Measurements from ENCODE around the gene ATOSB. TPM values are rescaled to one million over a fixed set of nuclear protein-coding genes. Genes with fewer than 3 reads are reported as not detected.
A peak's percentile ranks its signal among the peaks of the same experiment; 100 is the strongest.
"Not testable (repeated sequence)": the region's sequence is repeated elsewhere in the genome, so short reads cannot be mapped to it uniquely, and the experiment has no call there.

Gene ATOSB
- total RNA-seq: 10 to 100 TPM; 24.6 to 26.8 TPM

- H3K36me3 Mint-ChIP-seq (ENCODE audit: low read depth): peaks cover 6% of the 10 kb centered on the region
- H3K9me3 Mint-ChIP-seq: no peaks in the 10 kb centered on the region
- peak; percentile 96 for DNase-seq
- CTCF ChIA-PET: interaction anchor here (0.8 to 5.1 kb wide), 14 partner anchors 12 to 488 kb away, joined by 3 to 69 read pairs (median 5); partner anchors contain the start of genes FANCG, PIGO, STOML2 and VCP
- peak within 1 kb of the TSS; percentile 98 for H3K4me3 Mint-ChIP-seq
- no peaks in the 10 kb centered on the region for H3K27me3 Mint-ChIP-seq
- H3K4me1 Mint-ChIP-seq: peaks cover 46% of the 10 kb centered on the region
- POLR2A ChIA-PET: interaction anchor here (0.9 to 4.7 kb wide), 9 partner anchors 13 to 216 kb away, joined by 3 to 50 read pairs (median 6); partner anchors contain the start of genes DNAJB5, FANCG, PIGO and STOML2
- H3K27ac Mint-ChIP-seq: peak within 1 kb of the TSS; percentile 92
These were observed at the start of gene ATOSB for GRCh38 chr9:35115680-35116538. TSS of gene ATOSB (minus strand) at chr9:35115862. CDS start at chr9:35108274, 7,588 bp downstream.

GRCh38 chr9:35164711-35165110 is 49.0 kb upstream of the ATOSB start:
- Mint-ChIP-seq H3K4me3 (no peak overlapping the region), H3K36me3 (ENCODE audit: low read depth) (no peaks in the 10 kb centered on the region), H3K4me1 (peaks cover 11% of the 10 kb centered on the region), H3K27ac (no peak overlapping the region), H3K27me3 (peaks cover 17% of the 10 kb centered on the region), H3K9me3 (no peaks in the 10 kb centered on the region)
- DNase-seq: no peak
- ChIA-PET CTCF (interaction anchor here (0.7 kb wide), 1 partner anchor 180 kb away, joined by 5 read pairs; no protein-coding TSS in a partner anchor), POLR2A (no interaction called here)

- ChIA-PET POLR2A (no interaction called here), CTCF (interaction anchor here (0.7 to 2.3 kb wide), 2 partner anchors 315 to 803 kb away, joined by 3 to 6 read pairs; no protein-coding TSS in a partner anchor)
- Mint-ChIP-seq H3K27ac (no peak overlapping the region), H3K9me3 (no peaks in the 10 kb centered on the region), H3K4me3 (no peak overlapping the region), H3K36me3 (ENCODE audit: low read depth) (no peaks in the 10 kb centered on the region), H3K27me3 (peaks cover 17% of the 10 kb centered on the region), H3K4me1 (peaks cover 12% of the 10 kb centered on the region)
- DNase-seq: no peak
These were observed 47.8 kb upstream of the ATOSB start for GRCh38 chr9:35163413-35163812.

GRCh38 chr9:35162605-35163315 is 47.1 kb upstream of the ATOSB start:
- DNase-seq: no peak
- Mint-ChIP-seq H3K27ac (no peak overlapping the region), H3K4me1 (peaks cover 12% of the 10 kb centered on the region), H3K9me3 (no peaks in the 10 kb centered on the region), H3K36me3 (ENCODE audit: low read depth) (no peaks in the 10 kb centered on the region), H3K27me3 (peaks cover 17% of the 10 kb centered on the region), H3K4me3 (peak overlapping the region; percentile 82)
- ChIA-PET POLR2A (no interaction called here), CTCF (interaction anchor here (0.7 to 2.3 kb wide), 5 partner anchors 47 to 804 kb away, joined by 3 to 6 read pairs (median 3); partner anchors contain the start of gene ATOSB)

GRCh38 chr9:35161713-35162604 is 46.3 kb upstream of the ATOSB start, which contains the start of gene UNC13B:
TSS of gene UNC13B (plus strand) at chr9:35162009. CDS start at chr9:35162284, 275 bp downstream.
- ChIA-PET CTCF (interaction anchor here (0.9 to 2.3 kb wide), 4 partner anchors 46 to 392 kb away, joined by 3 to 6 read pairs (median 3); partner anchors contain the start of gene ATOSB), POLR2A (interaction anchor here (0.9 kb wide), 1 partner anchor 65 kb away, joined by 3 read pairs; no protein-coding TSS in a partner anchor)
- Mint-ChIP-seq H3K4me1 (peaks cover 12% of the 10 kb centered on the region), H3K27me3 (peaks cover 17% of the 10 kb centered on the region), H3K9me3 (no peaks in the 10 kb centered on the region), H3K4me3 (peak within 1 kb of the TSS; percentile 82), H3K36me3 (ENCODE audit: low read depth) (no peaks in the 10 kb centered on the region), H3K27ac (no peak within 1 kb of the TSS)
- DNase-seq: peak; percentile 72

GRCh38 chr9:35158501-35159280 is 43.0 kb upstream of the ATOSB start:
- peaks cover 14% of the 10 kb centered on the region for H3K27me3 Mint-ChIP-seq
- ChIA-PET CTCF (no interaction called here), POLR2A (no interaction called here)
- H3K4me1 Mint-ChIP-seq: peaks cover 12% of the 10 kb centered on the region
- no peak overlapping the region for H3K4me3 Mint-ChIP-seq
- H3K27ac Mint-ChIP-seq: no peak overlapping the region
- no peak for DNase-seq
- no peaks in the 10 kb centered on the region for H3K9me3 Mint-ChIP-seq
- no peaks in the 10 kb centered on the region for H3K36me3 Mint-ChIP-seq (ENCODE audit: low read depth)

- H3K27ac Mint-ChIP-seq; CTCF ChIA-PET; H3K9me3 Mint-ChIP-seq; POLR2A ChIA-PET; H3K27me3 Mint-ChIP-seq; H3K36me3 Mint-ChIP-seq (ENCODE audit: low read depth); H3K4me3 Mint-ChIP-seq; DNase-seq: not testable (repeated sequence)
- H3K4me1 Mint-ChIP-seq: peaks cover 12% of the 10 kb centered on the region
These were observed 42.2 kb upstream of the ATOSB start for GRCh38 chr9:35157836-35158235.

GRCh38 chr9:35156781-35157180 is 41.1 kb upstream of the ATOSB start:
- no peak for DNase-seq

GRCh38 chr9:35152926-35153325 is 37.3 kb upstream of the ATOSB start:
- Mint-ChIP-seq H3K9me3 (peaks cover 22% of the 10 kb centered on the region), H3K4me3 (no peak overlapping the region), H3K27me3 (no peaks in the 10 kb centered on the region), H3K27ac (no peak overlapping the region), H3K4me1 (no peaks in the 10 kb centered on the region), H3K36me3 (ENCODE audit: low read depth) (peaks cover 7% of the 10 kb centered on the region)
- ChIA-PET POLR2A (no interaction called here), CTCF (no interaction called here)
- DNase-seq: no peak

More at GRCh38 chr9:35156781-35157180, 41.1 kb upstream of the ATOSB start:
- CTCF ChIA-PET: no interaction called here
- Mint-ChIP-seq H3K27me3 (no peaks in the 10 kb centered on the region), H3K27ac (no peak overlapping the region), H3K4me3 (no peak overlapping the region), H3K36me3 (ENCODE audit: low read depth) (no peaks in the 10 kb centered on the region), H3K9me3 (no peaks in the 10 kb centered on the region), H3K4me1 (peaks cover 8% of the 10 kb centered on the region)
- POLR2A ChIA-PET: no interaction called here

- peaks cover 38% of the 10 kb centered on the region for H3K9me3 Mint-ChIP-seq
These were observed 32.4 kb upstream of the ATOSB start for GRCh38 chr9:35147941-35148563.

GRCh38 chr9:35142037-35142436 is 26.4 kb upstream of the ATOSB start:
- no peak overlapping the region for H3K27ac Mint-ChIP-seq
- POLR2A ChIA-PET: no interaction called here

More at GRCh38 chr9:35147941-35148563, 32.4 kb upstream of the ATOSB start:
- DNase-seq; H3K36me3 Mint-ChIP-seq (ENCODE audit: low read depth); H3K27ac Mint-ChIP-seq; H3K4me1 Mint-ChIP-seq; H3K4me3 Mint-ChIP-seq; H3K27me3 Mint-ChIP-seq; CTCF ChIA-PET; POLR2A ChIA-PET: not testable (repeated sequence)

More at GRCh38 chr9:35142037-35142436, 26.4 kb upstream of the ATOSB start:
- Mint-ChIP-seq H3K9me3 (peaks cover 24% of the 10 kb centered on the region), H3K27me3 (no peaks in the 10 kb centered on the region), H3K36me3 (ENCODE audit: low read depth) (no peaks in the 10 kb centered on the region), H3K4me1 (no peaks in the 10 kb centered on the region), H3K4me3 (no peak overlapping the region)
- no peak for DNase-seq
- CTCF ChIA-PET: no interaction called here

Measured in activated CD4-positive, alpha-beta memory T cell treated with anti-CD3 and anti-CD28 coated beads, Interleukin-2, amount 10 ng/mL, durations not matched to agents 7 days and 5 days (primary cell).